COLO668 (cell line): Measurements from ENCODE around the gene MYCBP2.
"Not testable (repeated sequence)": the region's sequence is repeated elsewhere in the genome, so short reads cannot be mapped to it uniquely, and the experiment has no call there.

Source experiments
- DNase-seq: peaks from one replicate; lab custom pipeline; 2025; ENCODE audit not compliant: unreplicated experiment; lab: John Stamatoyannopoulos, UW

The MYCBP2 gene

DNA sequence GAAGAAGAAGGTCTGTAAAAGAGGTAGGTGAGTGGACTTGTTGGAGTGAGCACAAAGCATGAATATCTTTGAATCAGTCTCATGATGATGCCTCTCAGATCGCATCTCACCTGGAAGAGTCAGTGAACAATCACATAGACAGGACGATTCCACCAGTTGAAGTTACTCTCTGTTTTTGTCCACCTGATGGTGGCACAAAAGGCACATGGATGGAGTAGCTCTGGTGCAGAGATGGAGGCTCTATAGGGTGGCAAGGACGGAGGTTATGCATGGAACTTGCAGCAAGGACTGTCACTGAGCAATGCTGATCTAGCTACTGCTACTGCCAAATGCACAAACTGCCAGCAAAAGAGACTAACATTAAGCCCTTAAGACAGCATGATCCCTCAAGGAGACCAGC is 10.3 kb upstream of the MYCBP2 start:
- no peak for DNase-seq

GRCh38 chr13:77335543-77335942 is 8.6 kb upstream of the MYCBP2 start:
- no peak for DNase-seq

DNA sequence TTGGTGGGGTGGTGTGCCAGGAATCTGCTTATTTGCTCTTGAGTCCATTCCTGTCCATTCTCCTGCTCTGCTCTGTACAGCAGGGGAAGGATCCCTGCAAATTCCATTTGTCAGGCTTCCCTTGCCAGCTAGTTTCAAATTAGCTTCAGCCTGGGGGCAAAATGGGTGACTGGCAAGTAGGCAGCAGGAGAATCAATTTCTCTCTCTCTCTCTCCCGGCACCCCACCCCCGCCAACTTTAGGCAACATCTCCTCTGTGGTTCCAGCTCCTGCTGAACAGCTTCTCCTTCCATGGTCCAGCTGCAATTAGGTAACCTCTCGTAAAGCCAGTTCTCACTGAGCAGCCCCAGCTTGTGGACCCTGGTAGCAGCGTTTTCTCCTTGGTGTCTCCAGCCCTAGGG is 6.7 kb upstream of the MYCBP2 start:
- DNase-seq: no peak

- no peak for DNase-seq
Measured at GRCh38 chr13:77331421-77331820, 4.5 kb upstream of the MYCBP2 start.

DNA sequence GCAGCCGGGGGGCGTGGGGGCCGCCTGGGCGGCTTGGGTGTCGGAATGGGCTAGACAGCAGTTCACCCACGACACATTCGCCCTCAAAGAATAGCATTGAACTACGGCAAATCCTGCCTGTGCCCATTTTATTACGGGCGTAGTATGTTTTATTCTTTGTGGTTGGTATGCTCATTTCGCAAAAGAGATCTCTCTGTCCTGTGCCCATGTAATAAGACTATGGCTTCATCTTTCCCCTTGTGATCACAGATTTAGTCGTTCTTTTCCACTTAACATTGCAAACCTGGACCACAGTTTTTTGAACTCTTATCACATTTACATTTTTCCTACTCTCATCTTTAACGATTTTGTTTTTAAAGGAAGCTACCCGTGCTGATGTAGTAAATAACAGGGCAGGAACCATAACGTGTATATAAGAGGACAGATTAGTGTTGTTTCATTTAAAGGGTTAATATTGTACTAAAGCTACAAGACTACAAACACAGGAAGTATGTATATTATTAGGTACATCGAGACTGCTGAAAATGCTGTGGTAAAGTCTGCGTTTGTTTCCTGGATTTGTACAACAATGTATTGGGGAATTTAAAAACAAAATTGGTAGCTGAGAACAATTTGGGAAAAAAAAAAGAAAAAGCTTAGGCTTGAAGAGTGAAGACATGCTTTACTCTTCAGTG is 3.2 kb upstream of the MYCBP2 start:
- no peak for DNase-seq

GRCh38 chr13:77329133-77329910 is 2.4 kb upstream of the MYCBP2 start:
- DNase-seq: peak; percentile 96

GRCh38 chr13:77328819-77329132 is 1.9 kb upstream of the MYCBP2 start:
- DNase-seq: no peak

GRCh38 chr13:77325371-77325980 is 1.4 kb downstream of the MYCBP2 start:
- no peak for DNase-seq

GRCh38 chr13:77323858-77324257 is 3.0 kb downstream of the MYCBP2 start:
- DNase-seq: no peak

- no peak for DNase-seq
Measured at GRCh38 chr13:77319536-77319935, 7.4 kb downstream of the MYCBP2 start.

- DNase-seq: no peak
Measured at GRCh38 chr13:77318741-77319140, 8.2 kb downstream of the MYCBP2 start.

- DNase-seq: no peak
Measured at GRCh38 chr13:77316430-77316829, 10.5 kb downstream of the MYCBP2 start.

- DNase-seq: not testable (repeated sequence)
Measured at GRCh38 chr13:77315509-77315908, 11.4 kb downstream of the MYCBP2 start.

GRCh38 chr13:77313923-77314322 is 13.0 kb downstream of the MYCBP2 start:
- DNase-seq: no peak

- no peak for DNase-seq
Measured at GRCh38 chr13:77312311-77312710, 14.6 kb downstream of the MYCBP2 start.

- DNase-seq: no peak
Measured at GRCh38 chr13:77310579-77311279, 16.2 kb downstream of the MYCBP2 start.

DNA sequence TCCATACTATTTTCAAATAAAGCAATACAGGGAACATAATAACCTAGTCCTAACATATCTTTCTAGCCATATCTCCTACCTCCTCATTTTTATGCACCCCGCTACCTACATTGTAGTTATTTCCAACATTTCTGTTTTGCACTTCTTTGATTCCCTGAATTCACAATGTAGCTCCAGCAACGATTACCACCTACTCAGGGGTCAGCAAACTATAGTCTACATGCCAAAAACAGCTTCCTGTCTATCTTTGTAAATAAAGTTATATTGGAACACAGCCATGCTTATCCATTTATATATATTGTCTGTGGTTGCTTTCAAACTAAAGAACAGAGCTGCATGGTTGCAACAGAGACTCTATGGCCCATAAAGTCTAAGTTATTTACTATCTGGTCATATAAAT is 16.7 kb downstream of the MYCBP2 start:
- no peak for DNase-seq

- DNase-seq: no peak
Measured at GRCh38 chr13:77309254-77309653, 17.6 kb downstream of the MYCBP2 start.

DNA sequence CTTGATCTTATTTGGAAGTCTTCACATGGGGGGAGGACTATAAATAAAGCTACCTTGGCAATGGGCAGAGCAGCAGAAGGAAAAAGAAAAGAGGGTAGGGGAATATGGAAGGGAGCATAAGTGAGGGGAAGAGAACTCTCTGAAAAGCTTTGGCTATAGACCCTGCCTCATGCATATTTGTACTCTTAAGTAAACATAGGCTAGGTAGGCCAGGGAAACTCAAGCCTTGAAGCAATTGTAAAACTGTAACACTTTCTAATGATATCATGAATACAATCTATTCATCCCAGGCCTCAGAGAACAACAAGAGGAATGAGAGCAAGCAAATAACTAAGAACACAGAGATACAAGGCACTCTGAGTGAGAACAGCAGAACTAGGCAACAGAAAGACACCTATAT is 20.4 kb downstream of the MYCBP2 start:
- no peak for DNase-seq

DNA sequence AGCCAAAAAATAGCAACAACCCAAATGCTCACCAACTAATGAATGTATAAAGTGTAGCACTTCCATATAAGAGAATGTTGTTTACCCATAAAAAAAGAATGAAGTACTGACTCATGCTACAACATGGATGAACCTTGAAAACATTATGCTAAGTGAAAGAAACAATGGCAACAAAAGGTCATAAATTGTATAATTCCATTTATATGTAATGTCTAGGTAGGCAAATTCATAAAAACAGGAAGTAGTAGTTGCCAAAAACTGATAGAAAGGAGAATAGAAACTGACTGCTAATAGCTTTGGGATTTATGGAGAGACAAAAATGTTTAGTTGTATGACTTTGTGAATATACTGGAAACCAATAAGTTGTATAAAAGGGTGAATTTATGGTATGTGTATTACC is 21.6 kb downstream of the MYCBP2 start:
- DNase-seq: no peak

GRCh38 chr13:77300176-77301037 is 26.5 kb downstream of the MYCBP2 start:
- no peak for DNase-seq
